Aorta (tissue), 5 donors: ENCODE results near the gene TACC2. TPM values are rescaled to one million over a fixed set of nuclear protein-coding genes. Genes with fewer than 3 reads are reported as not detected.

Experiments used
- ATAC-seq: fragments of 200-7000 bp; cut with Tn5 transposase; one replicate; pipeline ENCODE4 v1.9.1; 2022; ENCODE audit warnings: moderate library complexity; ENCODE audit not compliant: low FRiP score
- DNase-seq, 2 donors: peaks; one replicate each; pipeline ENCODE4 v3.0.0-alpha.2; 2020
- H3K27ac ChIP-seq, 2 donors: one replicate each; pipeline ENCODE4 v1.5.1; 2013; ENCODE audit warnings: low read length in 2 of 2, mild to moderate bottlenecking in 2 of 2, moderate library complexity in 2 of 2, control low read depth in 1 of 2, inconsistent platforms in 1 of 2, low read depth in 1 of 2
- H3K27me3 ChIP-seq, 2 donors: one replicate each; pipeline ENCODE4 v1.6.1; 2013; ENCODE audit warnings: control low read depth in 1 of 2, low read length in 1 of 2, mild to moderate bottlenecking in 1 of 2, moderate library complexity in 1 of 2; ENCODE audit not compliant: insufficient read depth in 2 of 2, control insufficient read depth in 1 of 2
- H3K36me3 ChIP-seq, 2 donors: one replicate each; pipeline ENCODE4 v1.6.1; 2013; ENCODE audit warnings: control low read depth in 1 of 2, low read length in 1 of 2, mild to moderate bottlenecking in 1 of 2; ENCODE audit not compliant: insufficient read depth in 2 of 2, control insufficient read depth in 1 of 2
- H3K4me1 ChIP-seq, 2 donors: one replicate each; pipeline ENCODE4 v1.6.1; 2013; ENCODE audit warnings: low read length in 2 of 2, control low read depth in 1 of 2, mild to moderate bottlenecking in 1 of 2, moderate library complexity in 1 of 2; ENCODE audit not compliant: insufficient read depth in 2 of 2, control insufficient read depth in 1 of 2
- H3K4me3 ChIP-seq, 2 donors: one replicate each; pipeline ENCODE4 v1.5.1; 2013; ENCODE audit warnings: low read length in 2 of 2, control low read depth in 1 of 2, mild to moderate bottlenecking in 1 of 2
- H3K9me3 ChIP-seq: one replicate; pipeline ENCODE4 v1.6.1; 2013; ENCODE audit warnings: mild to moderate bottlenecking, low read length; ENCODE audit not compliant: control insufficient read depth
- WGBS, 2 donors: extraction: QIAGEN DNeasy Blood & Tissue Kit; methylation state at CpG; one replicate each; pipeline ENCODE4 v1.1.7; 2013; 5-methylcytosine and 5-hydroxymethylcytosine counted together
- intact Hi-C, 2 donors: fragments of 100-400 bp; cut with DNase I; formaldehyde crosslinking; loops; one replicate each; pipeline versions ENCODE4 v1.14.2 to v1.15.0; 2022
- polyA plus RNA-seq, 2 donors: library from polyadenylated mRNA; stranded (reverse); fragments of 200-250 nt; gene quantifications; one replicate each; pipeline ENCODE4 v1.2.3, GENCODE V29; 2013
- total RNA-seq, 2 donors: library from RNA; stranded (reverse); fragmentation: NEBNext Ultra II Directional; extraction: Animal tissue kit (Norgen Biotek cat#: 25700); gene quantifications; one replicate each; pipeline ENCODE4 v1.2.1, GENCODE V29; 2021
- donor health status: healthy with polysubstance abuse.
- donor health status: Bipolar disorder and iron deficiency.
- donor health status: DM: no; HTN: no; CAD: no.
- donor health status: DM: no; HTN: no; CAD: no.
- donor health status: DM: yes; HTN: yes; CAD: no.

Gene TACC2
- total and polyA plus RNA-seq, 4 donors, result 25.8 to 74.4 (median 50.8) TPM

DNA sequence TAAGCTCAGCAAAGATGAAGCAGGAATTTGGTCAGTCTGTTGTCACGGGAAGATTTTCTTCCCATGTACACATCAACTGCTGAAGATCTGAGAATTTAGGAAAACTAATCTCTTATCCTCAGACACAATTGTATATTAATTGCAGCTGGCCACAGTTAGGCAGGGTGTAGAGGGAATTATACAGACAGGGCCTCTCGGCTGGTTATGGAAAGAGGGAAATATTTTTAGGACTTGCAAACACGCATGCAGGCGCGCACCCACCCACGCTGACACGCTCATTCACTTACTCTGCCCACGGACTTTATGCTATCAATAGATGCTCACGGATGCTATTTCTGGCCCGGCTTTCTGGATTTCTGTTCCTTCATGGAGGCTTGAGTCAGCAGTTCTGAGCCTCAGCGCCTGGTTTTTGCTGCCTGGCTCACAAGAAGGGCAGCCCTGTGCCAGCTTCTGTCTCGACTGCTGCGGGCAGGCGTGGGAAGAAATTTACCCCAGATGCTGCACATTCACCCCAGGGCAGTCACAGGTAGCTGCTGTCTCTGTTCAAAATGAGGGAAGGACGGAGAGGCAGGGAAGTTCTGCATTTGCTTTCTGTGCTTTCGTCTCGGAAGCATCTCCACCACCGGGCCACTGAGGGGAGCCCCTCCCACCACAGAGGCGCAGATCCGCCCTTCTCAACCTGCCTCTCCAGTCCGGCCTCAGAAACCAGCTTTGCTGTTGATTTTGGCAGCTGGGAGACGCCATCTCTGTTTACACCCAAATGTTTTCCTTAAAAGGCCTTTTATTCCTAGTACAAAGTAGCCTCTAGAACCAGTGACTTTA lies 165.8 kb downstream of the TACC2 start:
- Histone ChIP-seq H3K27ac (peak overlapping the region; percentile 45 to 55), H3K36me3 (peaks cover 0 to 3% of the 10 kb centered on the region in 2 donors), H3K9me3 (no peaks in the 10 kb centered on the region), H3K4me1 (peaks cover 0 to 2% of the 10 kb centered on the region in 2 donors), H3K4me3 (no peak overlapping the region), H3K27me3 (no peaks in the 10 kb centered on the region)
- intact Hi-C loops, result no loop called here
- WGBS, 2 donors, result 3 to 5% methylated on average over 22 of the region's 22 CpGs
- ATAC-seq (peak; percentile 54), DNase-seq (peak; percentile 82 to 85)

DNA sequence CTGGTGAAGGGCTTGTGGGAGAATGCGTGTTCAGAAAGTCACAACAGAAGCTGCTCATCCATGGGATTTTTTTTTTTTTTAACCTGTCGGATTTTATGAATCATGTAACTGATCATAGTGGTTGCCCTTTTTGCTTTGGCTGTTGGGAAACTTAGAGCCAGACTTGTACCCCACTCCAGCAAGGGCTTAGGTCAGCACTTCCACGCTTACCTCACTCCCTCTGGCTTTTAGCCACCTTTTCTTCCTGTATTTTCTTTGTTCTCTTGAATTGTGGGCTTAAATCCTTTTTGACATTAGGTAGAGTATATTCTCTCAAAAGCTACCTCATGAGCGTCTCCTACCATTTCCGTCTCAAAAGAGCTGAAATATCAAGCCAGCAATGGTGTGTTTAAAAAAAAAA lies 168.5 kb downstream of the TACC2 start:
- Histone ChIP-seq H3K27me3 (no peaks in the 10 kb centered on the region), H3K4me3 (no peak overlapping the region), H3K27ac (no peak overlapping the region), H3K4me1 (peaks cover 0 to 2% of the 10 kb centered on the region in 2 donors), H3K36me3 (peaks cover 0 to 3% of the 10 kb centered on the region in 2 donors), H3K9me3 (no peaks in the 10 kb centered on the region)
- ATAC-seq (no peak), DNase-seq (no peak)
- WGBS, 2 donors, result 92 to 96% methylated on average over 5 of the region's 5 CpGs
- intact Hi-C loops, result no loop called here

DNA sequence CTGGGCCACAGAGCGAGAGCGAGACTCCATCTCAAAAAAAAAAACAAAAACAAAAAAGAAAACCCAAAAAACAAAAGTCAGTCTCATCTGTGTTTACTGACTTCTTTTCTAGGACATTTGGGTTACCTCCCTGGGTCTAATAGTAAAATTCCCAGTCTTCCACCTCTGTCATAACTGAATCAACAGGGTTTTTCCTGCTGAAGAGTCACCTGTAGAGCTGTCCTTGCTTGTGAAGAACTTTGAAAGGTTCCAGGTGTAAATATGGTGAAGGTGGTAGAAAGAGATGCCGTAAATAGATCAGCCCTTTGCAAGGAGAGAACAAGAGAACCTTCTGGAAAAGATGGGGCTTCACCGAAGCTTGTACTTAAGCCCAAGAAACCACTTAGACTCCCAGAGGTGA lies 169.4 kb downstream of the TACC2 start:
- Histone ChIP-seq H3K9me3 (no peaks in the 10 kb centered on the region), H3K27ac (no peak overlapping the region), H3K4me3 (no peak overlapping the region), H3K27me3 (no peaks in the 10 kb centered on the region), H3K4me1 (peaks cover 0 to 2% of the 10 kb centered on the region in 2 donors), H3K36me3 (peaks cover 0 to 3% of the 10 kb centered on the region in 2 donors)
- intact Hi-C loops, result no loop called here
- ATAC-seq (no peak), DNase-seq (no peak)
- WGBS, 2 donors, result 97 to 100% methylated on average over 4 of the region's 4 CpGs

DNA sequence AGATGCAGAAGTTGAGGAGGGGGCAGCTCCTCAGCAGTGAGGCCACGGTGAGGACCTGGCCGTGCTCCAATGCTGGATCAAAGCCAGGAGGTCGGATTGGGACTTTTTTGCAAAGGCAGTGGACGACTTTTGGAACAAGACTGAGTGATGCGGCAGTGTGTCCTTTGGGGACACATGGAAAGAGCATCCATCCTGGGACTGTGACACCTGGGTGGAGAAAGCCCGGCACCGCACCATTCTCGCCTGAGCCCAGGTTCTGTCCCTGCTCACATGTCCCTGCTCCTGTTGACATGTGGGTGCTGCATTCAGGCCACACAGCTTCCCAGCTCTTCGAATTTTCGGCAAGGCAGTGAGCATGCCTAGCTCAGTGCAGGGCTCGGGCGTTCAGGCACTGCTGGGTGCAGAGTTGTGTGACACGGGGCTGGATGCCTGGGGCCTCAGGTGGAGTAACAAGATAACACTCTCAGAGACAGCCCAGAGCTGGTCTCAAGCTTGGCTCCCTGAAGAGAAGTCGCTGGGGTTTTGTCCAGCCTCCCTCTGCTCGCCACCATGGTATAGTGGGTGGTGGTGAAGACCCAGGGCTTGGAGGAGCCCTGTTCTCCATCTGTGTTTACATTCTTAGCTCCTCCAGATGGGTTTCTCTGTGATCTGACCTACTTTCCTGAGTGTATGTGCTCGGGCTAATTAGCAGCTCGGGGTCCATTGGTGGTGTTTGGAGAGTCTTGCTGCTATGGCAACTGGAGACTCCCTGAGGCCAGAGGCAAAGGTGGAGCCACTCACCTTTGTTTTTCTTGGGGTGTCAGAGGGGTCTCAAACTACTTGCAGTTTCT lies 170.4 kb downstream of the TACC2 start:
- peaks cover 0 to 2% of the 10 kb centered on the region in 2 donors for H3K4me1 ChIP-seq
- H3K36me3 ChIP-seq, result peaks cover 0 to 3% of the 10 kb centered on the region in 2 donors
- no peaks in the 10 kb centered on the region for H3K9me3 ChIP-seq
- H3K27ac ChIP-seq, result no peak overlapping the region
- DNase-seq (no peak), ATAC-seq (no peak)
- 66 to 67% methylated on average over 17 of the region's 17 CpGs for WGBS, 2 donors
- intact Hi-C loops, result no loop called here
- H3K27me3 ChIP-seq, result no peaks in the 10 kb centered on the region
- no peak overlapping the region for H3K4me3 ChIP-seq

DNA sequence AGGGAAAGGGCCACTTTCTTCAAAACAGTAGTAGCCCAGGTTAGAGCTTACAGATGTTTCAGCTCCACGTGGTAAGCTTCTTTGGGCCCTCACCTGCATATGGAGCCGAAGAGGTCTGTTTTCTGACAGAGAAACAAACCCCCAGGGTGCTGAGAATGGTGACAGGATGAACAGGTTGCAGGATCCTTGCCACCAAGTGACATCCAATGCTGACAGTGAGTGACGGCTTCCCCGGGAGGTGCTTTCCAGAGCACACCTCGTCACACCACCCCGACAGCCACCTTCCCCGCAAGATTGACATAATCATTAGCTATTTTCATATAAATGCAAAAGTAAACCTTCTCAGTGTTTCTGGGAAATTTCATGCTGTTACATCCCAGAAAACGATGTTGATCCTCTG lies 172.8 kb downstream of the TACC2 start:
- Histone ChIP-seq H3K4me1 (no peaks in the 10 kb centered on the region), H3K27me3 (no peaks in the 10 kb centered on the region), H3K4me3 (no peak overlapping the region), H3K9me3 (no peaks in the 10 kb centered on the region), H3K36me3 (peaks cover 0 to 3% of the 10 kb centered on the region in 2 donors), H3K27ac (no peak overlapping the region)
- 92 to 94% methylated on average over 8 of the region's 8 CpGs for WGBS, 2 donors
- intact Hi-C loops, result no loop called here
- DNase-seq (no peak), ATAC-seq (no peak)

DNA sequence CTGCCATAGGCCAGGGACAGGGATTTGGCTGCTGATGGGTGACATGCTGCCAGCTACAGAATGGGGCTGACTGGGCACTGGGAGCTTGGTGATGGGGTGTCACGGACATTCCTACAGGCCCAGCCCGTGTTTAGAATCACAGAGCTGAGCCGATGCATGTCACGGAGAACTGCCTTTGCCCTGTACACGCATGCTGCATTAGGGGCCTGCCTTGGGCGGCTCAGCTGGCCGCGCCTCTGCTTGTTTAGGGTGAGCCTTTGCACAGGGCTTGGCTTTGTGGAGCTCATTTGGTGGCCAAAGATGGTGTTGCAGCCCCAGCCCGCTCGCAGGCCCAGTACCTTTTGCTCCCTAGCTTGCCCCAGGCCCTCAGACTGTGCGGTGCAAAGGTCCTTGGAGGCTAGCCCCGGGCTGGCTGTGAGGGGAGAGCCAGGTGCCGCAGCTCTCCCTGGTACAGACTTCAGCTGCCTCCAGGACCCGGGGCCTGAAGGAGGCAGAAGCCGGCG lies 173.8 kb downstream of the TACC2 start:
- Histone ChIP-seq H3K36me3 (peaks cover 0 to 3% of the 10 kb centered on the region in 2 donors), H3K27me3 (no peaks in the 10 kb centered on the region), H3K27ac (no peak overlapping the region), H3K4me1 (peaks cover 0 to 4% of the 10 kb centered on the region in 2 donors), H3K4me3 (no peak overlapping the region), H3K9me3 (no peaks in the 10 kb centered on the region)
- 76% methylated on average over 15 to 16 of the region's 16 CpGs for WGBS, 2 donors
- DNase-seq (no peak), ATAC-seq (no peak)
- intact Hi-C loops, result no loop called here

DNA sequence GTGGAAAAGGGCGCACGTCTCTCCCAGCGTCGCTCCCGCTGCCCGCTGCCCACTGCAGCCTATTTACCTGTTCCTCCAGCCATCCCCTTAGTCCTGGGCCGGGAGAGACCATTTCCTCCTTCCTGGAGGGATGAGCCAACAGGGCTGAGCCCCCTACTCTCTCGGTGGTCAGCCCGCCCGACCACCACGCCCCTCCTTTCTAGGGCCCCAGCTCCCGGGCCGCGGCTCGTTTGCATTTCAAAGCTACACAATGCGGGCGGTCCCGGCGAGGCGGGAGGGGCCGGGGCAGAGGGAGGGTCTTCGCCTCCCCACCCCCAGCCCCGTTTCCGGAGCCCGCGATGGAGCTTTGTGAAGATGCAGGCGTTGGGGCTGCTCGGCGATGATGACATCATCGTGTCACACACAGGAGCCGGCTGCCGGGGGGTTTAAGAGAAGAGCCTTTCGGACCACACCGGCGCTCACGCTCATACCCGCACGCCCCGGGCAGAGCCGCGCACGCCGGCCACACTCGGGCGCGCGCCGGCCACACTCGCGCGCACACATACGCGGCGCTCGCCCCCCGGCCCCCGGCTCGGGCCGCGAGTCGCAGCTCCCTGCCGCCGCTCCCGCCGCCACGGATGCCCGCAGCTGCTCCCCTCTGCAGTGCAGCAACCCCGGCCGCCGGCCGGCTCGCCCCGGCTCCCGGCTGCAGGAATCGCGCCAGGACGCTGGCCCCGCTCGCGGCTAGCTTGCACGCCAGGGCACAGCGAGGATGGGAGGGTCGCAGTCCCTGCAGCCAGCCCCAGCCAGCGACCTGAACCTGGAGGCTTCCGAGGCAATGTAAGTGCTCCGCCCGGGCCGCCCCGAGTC lies 174.4 kb downstream of the TACC2 start:
- no peaks in the 10 kb centered on the region for H3K27me3 ChIP-seq
- DNase-seq, result no peak
- H3K4me3 ChIP-seq, result peak overlapping the region; percentile 17 to 37
- intact Hi-C loops, result no loop called here
- H3K4me1 ChIP-seq, result peaks cover 0 to 8% of the 10 kb centered on the region in 2 donors
- H3K9me3 ChIP-seq, result no peaks in the 10 kb centered on the region
- WGBS, 2 donors, result 5 to 11% methylated on average over 87 to 89 of the region's 89 CpGs
- peaks cover 0 to 3% of the 10 kb centered on the region in 2 donors for H3K36me3 ChIP-seq
- H3K27ac ChIP-seq, result no peak overlapping the region
- no peak for ATAC-seq

DNA sequence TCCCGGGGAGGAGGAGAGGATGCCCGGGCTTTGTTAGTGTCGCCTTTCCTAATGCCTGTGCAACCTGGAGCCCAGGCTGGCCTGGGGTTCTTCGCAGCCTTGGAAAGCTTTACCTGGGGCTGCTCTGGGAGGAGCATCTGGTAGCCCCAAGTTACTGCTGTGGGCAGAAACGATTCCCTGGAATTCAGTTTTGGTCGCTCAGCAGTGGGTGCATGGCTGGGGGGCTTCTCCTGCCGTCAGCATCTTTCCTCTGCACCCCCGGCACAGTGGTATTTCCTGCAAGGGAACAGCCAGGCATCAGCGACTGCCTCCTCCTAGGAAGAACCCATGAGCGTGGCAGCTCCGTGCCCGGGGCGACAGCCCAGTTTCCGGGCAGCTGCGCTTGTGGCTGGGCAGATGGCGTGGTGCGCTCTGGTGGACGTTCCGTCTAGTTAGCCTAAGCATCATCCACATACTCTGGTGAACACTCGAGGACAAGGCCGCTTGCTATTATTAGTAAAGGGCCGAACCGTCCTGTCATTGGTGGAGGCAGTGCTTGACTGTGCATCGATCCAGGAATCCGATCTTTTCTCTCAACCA lies 175.1 kb downstream of the TACC2 start:
- Histone ChIP-seq H3K4me3 (no peak overlapping the region), H3K36me3 (no peaks in the 10 kb centered on the region), H3K4me1 (peaks cover 0 to 11% of the 10 kb centered on the region in 2 donors), H3K27ac (no peak overlapping the region), H3K27me3 (no peaks in the 10 kb centered on the region), H3K9me3 (no peaks in the 10 kb centered on the region)
- ATAC-seq (no peak), DNase-seq (no peak)
- 79% methylated on average over 25 of the region's 25 CpGs for WGBS, 2 donors
- intact Hi-C loops, result no loop called here
